NCI-H524 treated with DMSO at 0.1 percent for 48 hours (cell line): Measurements from ENCODE around the gene SLC39A12.

Experiments used
- DNase-seq: peaks from one replicate; lab custom pipeline; 2025; lab: John Stamatoyannopoulos, UW

Gene SLC39A12

DNA sequence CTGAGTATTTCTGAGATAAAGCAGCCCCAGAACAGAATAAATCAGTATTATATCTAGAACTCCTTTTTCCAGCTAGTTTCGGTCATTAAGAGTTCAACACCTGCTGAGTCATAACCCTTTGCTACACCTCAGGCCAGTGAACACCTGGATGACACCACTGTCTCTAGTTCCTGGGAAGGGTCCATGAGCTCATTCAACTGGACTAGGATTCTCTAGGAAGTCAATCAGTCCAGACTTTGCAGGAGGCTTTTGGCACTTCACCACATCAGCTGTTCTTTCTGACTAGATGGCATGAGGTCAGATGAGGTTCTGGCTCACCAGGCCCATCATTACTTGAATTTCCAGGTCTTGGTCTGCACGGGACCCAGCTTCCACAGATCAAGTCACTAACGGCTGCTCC, 11.7 kb downstream of the SLC39A12 start:
- no peak for DNase-seq

- no peak for DNase-seq
Measured at GRCh38 chr10:17965649-17966235, 14.0 kb downstream of the SLC39A12 start.

DNA sequence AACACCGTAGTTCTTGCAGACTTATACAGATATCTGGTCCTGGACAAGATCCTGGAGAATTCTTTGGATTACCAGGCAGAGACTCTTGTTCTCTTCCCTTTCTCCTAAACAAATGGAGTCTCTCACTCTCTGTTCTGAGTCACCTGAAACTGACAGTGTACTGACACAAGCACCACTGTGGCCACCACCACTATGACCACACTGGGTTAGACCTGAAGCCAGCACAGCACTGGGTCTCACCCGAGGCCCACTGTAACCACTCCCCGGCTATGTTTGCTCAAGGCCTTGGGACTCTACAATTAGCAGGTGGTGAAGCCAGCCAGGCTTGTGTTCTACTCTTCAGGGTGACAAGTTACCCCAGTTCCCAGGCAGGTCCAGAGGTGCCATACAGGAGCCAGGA, 22.8 kb downstream of the SLC39A12 start:
- no peak for DNase-seq

GRCh38 chr10:17980846-17981565, 29.3 kb downstream of the SLC39A12 start:
- DNase-seq: no peak

DNA sequence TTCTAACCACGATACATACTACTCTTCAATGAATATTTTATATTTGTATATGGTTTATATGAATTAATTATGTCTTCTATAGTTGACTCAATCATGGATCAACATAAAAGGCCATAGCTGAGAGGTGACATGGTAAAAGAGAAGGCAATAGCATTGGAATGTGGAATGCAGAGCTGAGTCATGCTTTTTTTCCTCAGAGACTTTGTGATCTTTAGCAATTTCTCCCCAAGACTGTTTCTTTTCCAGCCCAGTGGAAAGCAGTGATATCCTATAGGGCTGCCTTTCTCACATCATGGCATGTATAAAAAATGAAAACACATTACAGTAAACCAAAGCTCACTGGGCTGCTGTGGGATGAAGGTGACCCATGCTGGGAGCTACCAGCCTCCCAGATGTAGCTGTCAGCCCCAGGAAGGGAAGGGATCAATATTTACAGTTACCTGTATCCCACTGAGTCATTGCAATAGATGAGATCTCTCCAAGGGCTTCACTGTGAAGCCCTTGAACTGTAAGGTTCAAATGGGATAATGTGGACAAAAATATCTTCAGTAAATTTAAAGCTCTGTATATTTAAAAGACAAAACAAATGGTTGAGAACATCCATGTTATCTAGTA, 30.2 kb downstream of the SLC39A12 start:
- no peak for DNase-seq

- no peak for DNase-seq
Measured at GRCh38 chr10:17984056-17984455, 32.3 kb downstream of the SLC39A12 start.

GRCh38 chr10:17984563-17984962, 32.8 kb downstream of the SLC39A12 start:
- DNase-seq: no peak

GRCh38 chr10:17989908-17990767, 38.4 kb downstream of the SLC39A12 start:
- no peak for DNase-seq

GRCh38 chr10:17992266-17992665, 40.5 kb downstream of the SLC39A12 start:
- DNase-seq: no peak

DNA sequence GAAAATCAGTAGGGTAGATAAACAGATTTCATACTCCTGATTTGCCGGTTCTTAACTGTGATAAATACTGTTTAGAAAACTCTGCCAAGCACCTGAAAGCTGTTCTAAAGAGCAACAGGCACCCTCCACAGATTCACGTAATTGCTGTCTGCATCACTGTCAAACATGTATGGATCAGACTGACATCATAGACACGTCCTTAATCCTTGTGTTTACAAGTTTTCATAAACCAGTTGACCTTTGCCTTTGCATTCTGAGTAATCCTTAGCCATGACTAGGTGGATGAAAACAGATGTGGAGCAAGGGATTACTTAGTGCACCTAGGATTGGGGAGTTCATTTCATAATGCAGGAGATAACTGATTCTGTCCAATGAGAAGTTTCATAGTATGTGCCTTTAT, 41.6 kb downstream of the SLC39A12 start:
- DNase-seq: no peak

- no peak for DNase-seq
Measured at GRCh38 chr10:18000601-18001000, 48.9 kb downstream of the SLC39A12 start.

GRCh38 chr10:18005445-18005780, 53.7 kb downstream of the SLC39A12 start:
- DNase-seq: no peak

DNA sequence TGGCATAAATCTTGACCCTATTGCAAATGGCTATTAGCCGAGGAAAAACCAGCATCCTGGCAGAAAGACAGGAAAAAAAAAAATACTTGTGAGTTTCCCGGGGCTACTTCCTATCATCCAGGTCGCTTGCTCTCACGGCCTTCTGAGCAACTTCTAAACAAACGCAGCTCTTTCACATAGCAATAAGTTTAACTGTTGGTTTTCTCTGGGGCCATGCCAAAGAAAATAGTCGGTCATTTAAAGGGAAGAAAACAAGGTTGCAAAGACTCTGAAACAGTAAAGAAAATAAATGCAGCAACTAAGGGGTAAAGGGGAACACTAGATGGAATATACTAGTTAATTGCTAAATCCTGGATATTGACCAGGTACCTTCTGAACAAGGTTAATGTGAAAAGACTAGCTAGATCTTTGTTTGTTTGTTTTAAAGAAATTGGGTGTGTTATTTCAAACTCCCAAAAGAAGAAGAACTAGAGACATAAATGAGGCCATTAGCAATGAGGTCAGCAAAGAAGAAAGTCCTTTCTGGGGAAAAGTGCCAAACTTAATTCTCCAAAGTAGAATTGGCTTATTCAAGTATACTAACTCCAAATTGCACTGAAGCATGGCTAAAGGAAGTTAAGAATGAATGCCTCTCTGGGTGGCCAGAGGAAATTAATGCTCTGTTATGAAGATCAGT, 54.2 kb downstream of the SLC39A12 start:
- no peak for DNase-seq

- DNase-seq: no peak
Measured at GRCh38 chr10:18008986-18009385, 57.3 kb downstream of the SLC39A12 start.

DNA sequence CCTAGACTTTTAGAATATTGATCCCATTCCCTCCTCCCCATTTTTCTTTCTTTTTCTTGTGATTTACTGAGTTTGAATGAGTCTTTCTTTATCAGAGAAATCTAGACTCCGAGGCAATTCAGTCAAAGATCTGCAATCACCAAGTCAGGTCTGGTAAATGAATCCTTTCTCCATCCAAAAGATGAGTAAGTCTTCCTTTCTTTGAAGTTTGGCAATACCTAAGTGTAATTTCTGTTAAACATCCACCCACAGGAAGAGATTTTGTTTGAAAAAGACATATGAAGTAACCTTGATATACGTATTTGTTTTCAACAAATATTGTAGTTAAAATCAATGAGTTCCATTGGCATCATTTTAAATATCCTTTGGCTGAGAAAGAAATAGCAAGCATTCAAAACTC, 58.3 kb downstream of the SLC39A12 start:
- no peak for DNase-seq

- no peak for DNase-seq
Measured at GRCh38 chr10:18020523-18020922, 68.8 kb downstream of the SLC39A12 start.

DNA sequence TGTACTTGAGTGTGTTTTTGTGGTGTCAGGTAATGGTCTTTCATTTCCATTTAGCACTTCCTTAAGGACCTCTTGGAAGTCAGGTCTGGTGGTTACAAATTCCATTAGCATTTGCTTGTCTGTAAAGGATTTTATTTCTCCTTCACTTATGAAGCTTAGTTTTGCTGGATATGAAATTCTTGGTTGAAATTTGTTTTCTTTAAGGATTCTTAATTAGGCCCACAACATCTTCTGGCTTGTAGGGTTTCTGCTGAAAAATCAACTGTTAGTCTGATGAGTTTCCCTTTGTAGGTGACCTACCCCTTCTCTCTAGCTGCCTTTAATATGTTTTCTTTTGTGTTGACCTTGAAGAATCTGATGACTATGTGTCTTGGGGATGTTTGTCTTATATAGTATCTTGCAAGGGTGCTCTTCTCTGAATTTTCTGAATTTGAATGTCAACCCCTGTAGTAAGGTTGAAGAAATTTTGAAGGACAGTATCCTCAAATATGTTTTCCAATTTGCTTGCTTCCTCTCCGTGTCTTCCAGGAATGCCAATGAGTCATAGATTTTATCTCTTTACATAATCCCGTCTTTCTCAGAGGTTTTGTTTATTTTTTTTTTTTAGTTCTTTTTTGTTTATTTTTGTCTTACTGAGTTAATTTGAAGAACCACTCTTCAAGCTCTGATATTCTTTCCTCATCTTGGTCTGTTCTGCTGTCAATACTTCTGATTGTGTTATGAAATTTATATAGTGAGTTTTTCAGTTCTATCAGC, 70.2 kb downstream of the SLC39A12 start:
- no peak for DNase-seq

GRCh38 chr10:18043148-18044006, 91.7 kb downstream of the SLC39A12 start:
- DNase-seq: no peak

DNA sequence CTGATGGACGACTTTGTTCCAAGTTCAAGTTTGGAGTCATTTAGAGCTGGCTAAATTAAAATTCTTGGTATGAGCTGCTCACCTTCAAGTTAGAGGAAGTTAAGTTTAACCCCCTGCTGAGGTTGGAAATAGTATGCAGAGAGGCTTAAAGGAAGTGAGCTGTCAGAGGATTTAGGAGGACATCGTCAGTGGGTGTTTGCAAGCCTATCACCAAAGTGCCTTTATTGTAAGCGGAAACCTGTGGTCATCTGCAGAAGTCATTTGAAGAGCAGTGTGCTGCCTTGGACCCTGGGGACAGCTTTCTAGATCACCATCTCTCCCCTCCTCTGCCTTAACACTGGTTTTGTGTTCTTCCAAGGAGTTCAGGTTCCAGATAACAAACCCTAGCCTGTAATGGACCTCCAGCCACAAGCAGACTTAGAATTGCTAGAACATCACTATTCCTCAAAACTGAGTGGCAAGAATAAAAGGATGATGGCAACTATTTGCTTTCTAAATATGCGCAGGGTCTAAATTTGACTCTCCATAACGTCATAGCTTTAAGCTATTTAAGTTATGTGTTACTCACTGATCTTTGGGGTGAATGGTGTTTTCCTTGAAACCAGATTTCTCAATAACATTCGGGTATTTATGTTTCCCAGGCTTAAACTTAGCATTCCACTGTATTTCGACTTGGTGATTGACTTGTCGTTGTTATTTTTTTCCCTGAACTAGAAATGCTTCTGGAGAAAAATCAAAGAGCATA, 93.4 kb downstream of the SLC39A12 start:
- no peak for DNase-seq

- no peak for DNase-seq
Measured at GRCh38 chr10:18056583-18056982, 104.9 kb downstream of the SLC39A12 start.
